Measurements from ENCODE around the gene UGGT1. TPM values are rescaled to one million over a fixed set of nuclear protein-coding genes. Genes with fewer than 3 reads are reported as not detected.

UGGT1 gene
- total RNA-seq, 1 experiment from 2014 or later: 74.1 TPM

DNA sequence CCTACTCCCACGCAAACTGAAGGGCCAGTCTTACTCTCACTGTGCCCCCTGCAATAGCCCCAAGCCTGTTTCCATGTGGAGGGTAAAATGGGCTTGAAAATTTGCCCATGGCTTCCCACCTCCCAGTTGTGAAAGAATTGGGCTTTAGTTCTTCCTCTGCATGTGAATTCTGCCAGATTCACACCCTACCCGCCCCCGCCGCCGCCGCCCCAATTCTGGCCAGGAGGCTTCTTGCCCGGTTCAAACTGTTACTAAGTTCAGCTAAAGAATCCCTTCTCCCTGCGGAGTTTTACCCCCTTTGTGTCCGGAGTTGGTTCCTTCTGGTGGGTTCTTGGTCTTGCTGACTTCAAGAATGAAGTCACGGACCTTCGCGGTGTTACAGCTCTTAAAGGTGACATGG lies 37.7 kb upstream of the UGGT1 start:
- TF ChIP-seq, protein P1, sequence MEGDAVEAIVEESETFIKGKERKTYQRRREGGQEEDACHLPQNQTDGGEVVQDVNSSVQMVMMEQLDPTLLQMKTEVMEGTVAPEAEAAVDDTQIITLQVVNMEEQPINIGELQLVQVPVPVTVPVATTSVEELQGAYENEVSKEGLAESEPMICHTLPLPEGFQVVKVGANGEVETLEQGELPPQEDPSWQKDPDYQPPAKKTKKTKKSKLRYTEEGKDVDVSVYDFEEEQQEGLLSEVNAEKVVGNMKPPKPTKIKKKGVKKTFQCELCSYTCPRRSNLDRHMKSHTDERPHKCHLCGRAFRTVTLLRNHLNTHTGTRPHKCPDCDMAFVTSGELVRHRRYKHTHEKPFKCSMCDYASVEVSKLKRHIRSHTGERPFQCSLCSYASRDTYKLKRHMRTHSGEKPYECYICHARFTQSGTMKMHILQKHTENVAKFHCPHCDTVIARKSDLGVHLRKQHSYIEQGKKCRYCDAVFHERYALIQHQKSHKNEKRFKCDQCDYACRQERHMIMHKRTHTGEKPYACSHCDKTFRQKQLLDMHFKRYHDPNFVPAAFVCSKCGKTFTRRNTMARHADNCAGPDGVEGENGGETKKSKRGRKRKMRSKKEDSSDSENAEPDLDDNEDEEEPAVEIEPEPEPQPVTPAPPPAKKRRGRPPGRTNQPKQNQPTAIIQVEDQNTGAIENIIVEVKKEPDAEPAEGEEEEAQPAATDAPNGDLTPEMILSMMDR (conservative IDR thresholded peaks at IDR 0.05; ENCODE audit: low read depth, low read length): no peak
- TF ChIP-seq EZH2 (IDR thresholded peaks at IDR 0.05; ENCODE audit: borderline replicate concordance, low read depth, low read length, poor library complexity, severe bottlenecking): no peak
- H3K4me1 ChIP-seq (ENCODE audit: insufficient read depth, low read length, poor library complexity, severe bottlenecking): no peaks in the 10 kb centered on the region
- DNase-seq (ENCODE audit: low spot score): no peak
- no TSS peak for BruUV-seq (replicated peaks)
- ChIA-PET POLR2A (ENCODE audit: low non-redundant PET) (no interaction called here), CTCF (no interaction called here)
- no peaks in the 10 kb centered on the region for H3K36me3 ChIP-seq (ENCODE audit: insufficient read depth, low read length, poor library complexity, severe bottlenecking)
- H3K9me3 ChIP-seq (ENCODE audit: low read depth, low read length, poor library complexity, severe bottlenecking): no peaks in the 10 kb centered on the region
- intact Hi-C loops (cut with micrococcal nuclease; ENCODE audit: unreplicated experiment): no loop called here
- H3K27ac ChIP-seq (ENCODE audit: low read depth, low read length, poor library complexity, severe bottlenecking): no peak overlapping the region
- no peaks in the 10 kb centered on the region for H3K27me3 ChIP-seq (replicated peaks; ENCODE audit: insufficient read depth, low read depth, low read length, poor library complexity)
- no peak overlapping the region for H3K4me3 ChIP-seq (ENCODE audit: low read depth, low read length, poor library complexity, severe bottlenecking)

DNA sequence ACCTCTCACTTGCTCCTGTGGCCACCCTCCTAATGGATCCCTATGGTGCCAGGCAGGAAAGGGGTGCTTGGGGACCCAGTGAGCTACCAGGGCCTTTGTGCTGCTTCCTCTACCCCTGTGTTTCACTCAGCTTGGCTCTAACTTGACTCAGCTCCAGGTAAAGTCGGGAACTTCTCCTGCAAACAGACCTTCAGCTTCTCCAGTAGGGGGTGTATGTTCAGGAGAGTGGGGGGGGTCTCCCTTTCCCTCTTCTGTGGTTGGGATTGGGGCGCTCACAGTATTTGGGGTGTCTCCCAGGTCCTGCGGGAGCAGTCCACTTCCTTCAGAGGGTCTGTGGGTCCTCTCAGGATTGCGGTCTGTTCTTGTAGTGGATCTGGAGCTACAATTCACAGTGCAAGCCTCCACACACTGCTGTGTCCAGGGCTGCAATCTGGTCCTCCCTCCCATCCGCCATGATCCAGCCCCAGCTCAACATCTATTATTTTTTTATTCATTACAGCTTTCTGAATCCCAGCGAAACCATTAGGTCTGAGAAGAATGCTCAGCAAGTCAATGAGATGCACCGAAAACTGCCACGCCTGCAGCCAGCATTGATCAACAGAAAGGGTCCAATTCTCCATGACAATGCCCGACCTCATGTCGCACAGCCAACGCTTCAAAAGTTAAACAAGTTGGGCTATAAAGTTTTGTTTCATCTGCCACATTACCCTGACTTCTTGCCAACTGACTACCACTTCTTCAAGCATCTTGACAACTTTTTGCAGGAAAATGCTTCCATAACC lies 36.7 kb upstream of the UGGT1 start:
- Histone ChIP-seq H3K9me3 (ENCODE audit: low read depth, low read length, poor library complexity, severe bottlenecking) (no peaks in the 10 kb centered on the region), H3K27ac (ENCODE audit: low read depth, low read length, poor library complexity, severe bottlenecking) (no peak overlapping the region), H3K4me3 (ENCODE audit: low read depth, low read length, poor library complexity, severe bottlenecking) (no peak overlapping the region), H3K36me3 (ENCODE audit: insufficient read depth, low read length, poor library complexity, severe bottlenecking) (no peaks in the 10 kb centered on the region), H3K27me3 (replicated peaks; ENCODE audit: insufficient read depth, low read depth, low read length, poor library complexity) (no peaks in the 10 kb centered on the region), H3K4me1 (ENCODE audit: insufficient read depth, low read length, poor library complexity, severe bottlenecking) (no peaks in the 10 kb centered on the region)
- CTCF ChIA-PET: no interaction called here
- no TSS peak for BruUV-seq (replicated peaks)
- POLR2A ChIA-PET (ENCODE audit: low non-redundant PET): interaction anchor here (0.6 kb wide), 1 partner anchor 355 kb away, joined by 15 read pairs; no protein-coding TSS in a partner anchor
- TF ChIP-seq, protein P1 (conservative IDR thresholded peaks at IDR 0.05; ENCODE audit: low read depth, low read length): no peak
- no peak for TF ChIP-seq EZH2 (IDR thresholded peaks at IDR 0.05; ENCODE audit: borderline replicate concordance, low read depth, low read length, poor library complexity, severe bottlenecking)
- intact Hi-C loops (cut with micrococcal nuclease; ENCODE audit: unreplicated experiment): no loop called here
- no peak for DNase-seq (ENCODE audit: low spot score)

DNA sequence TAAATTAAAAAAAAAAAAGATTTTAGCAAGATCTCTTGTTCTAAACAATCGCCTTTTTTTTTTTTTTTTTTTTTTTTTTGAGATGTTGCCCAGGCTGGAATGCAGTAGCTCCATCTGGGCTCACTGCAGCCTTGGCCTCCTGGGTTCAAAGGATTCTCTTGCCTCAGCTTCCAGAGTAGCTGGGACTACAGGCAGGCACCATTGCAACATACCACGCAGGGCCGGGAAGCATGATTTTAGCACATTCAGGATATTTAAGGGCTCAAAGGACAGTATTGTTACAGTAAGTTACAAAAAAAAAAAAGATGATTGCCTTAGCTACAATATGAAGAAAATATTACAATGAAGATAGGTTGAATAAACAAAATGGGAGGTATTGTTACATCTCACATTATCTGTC lies 33.7 kb upstream of the UGGT1 start:
- DNase-seq (ENCODE audit: low spot score): no peak
- CTCF ChIA-PET: interaction anchor here (0.7 kb wide), 1 partner anchor 1866 kb away, joined by 3 read pairs; no protein-coding TSS in a partner anchor
- no peak overlapping the region for H3K27ac ChIP-seq (ENCODE audit: low read depth, low read length, poor library complexity, severe bottlenecking)
- BruUV-seq (replicated peaks): no TSS peak
- no peak overlapping the region for H3K4me3 ChIP-seq (ENCODE audit: low read depth, low read length, poor library complexity, severe bottlenecking)
- no peaks in the 10 kb centered on the region for H3K27me3 ChIP-seq (replicated peaks; ENCODE audit: insufficient read depth, low read depth, low read length, poor library complexity)
- H3K9me3 ChIP-seq (ENCODE audit: low read depth, low read length, poor library complexity, severe bottlenecking): no peaks in the 10 kb centered on the region
- intact Hi-C loops (cut with micrococcal nuclease; ENCODE audit: unreplicated experiment): no loop called here
- POLR2A ChIA-PET (ENCODE audit: low non-redundant PET): no interaction called here
- no peaks in the 10 kb centered on the region for H3K36me3 ChIP-seq (ENCODE audit: insufficient read depth, low read length, poor library complexity, severe bottlenecking)
- no peaks in the 10 kb centered on the region for H3K4me1 ChIP-seq (ENCODE audit: insufficient read depth, low read length, poor library complexity, severe bottlenecking)
- TF ChIP-seq, protein P1 (conservative IDR thresholded peaks at IDR 0.05; ENCODE audit: low read depth, low read length): no peak
- no peak for TF ChIP-seq EZH2 (IDR thresholded peaks at IDR 0.05; ENCODE audit: borderline replicate concordance, low read depth, low read length, poor library complexity, severe bottlenecking)
